Activated CD4-positive, alpha-beta T cell treated with anti-CD3 and anti-CD28 coated beads for 1 hour (primary cell): ENCODE data around the gene HAND1.
A peak's percentile ranks its signal among the peaks of the same experiment; 100 is the strongest.

Source experiments
- DNase-seq: peaks from one replicate; pipeline ENCODE4 v3.0.0-alpha.2; 2020

The HAND1 gene

DNA sequence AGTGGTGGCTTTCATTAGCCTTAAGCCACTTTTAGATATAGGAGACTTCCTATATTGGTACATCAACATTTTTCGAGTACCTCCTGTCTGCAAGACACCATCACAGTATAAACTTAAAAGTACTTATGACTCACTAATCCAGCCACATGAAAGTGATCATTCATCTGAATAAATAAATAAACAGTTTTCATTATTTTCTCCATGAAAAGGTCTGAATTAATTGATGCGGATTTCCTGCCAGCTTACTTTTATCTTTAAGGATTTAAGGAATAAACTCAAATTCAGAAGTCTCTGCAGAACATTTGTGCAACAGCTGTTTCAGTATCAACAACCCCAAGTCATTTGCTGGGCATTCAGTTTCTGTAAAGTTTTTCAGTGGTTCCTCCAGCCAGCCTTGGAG, 28.2 kb downstream of the HAND1 start:
- no peak for DNase-seq

DNA sequence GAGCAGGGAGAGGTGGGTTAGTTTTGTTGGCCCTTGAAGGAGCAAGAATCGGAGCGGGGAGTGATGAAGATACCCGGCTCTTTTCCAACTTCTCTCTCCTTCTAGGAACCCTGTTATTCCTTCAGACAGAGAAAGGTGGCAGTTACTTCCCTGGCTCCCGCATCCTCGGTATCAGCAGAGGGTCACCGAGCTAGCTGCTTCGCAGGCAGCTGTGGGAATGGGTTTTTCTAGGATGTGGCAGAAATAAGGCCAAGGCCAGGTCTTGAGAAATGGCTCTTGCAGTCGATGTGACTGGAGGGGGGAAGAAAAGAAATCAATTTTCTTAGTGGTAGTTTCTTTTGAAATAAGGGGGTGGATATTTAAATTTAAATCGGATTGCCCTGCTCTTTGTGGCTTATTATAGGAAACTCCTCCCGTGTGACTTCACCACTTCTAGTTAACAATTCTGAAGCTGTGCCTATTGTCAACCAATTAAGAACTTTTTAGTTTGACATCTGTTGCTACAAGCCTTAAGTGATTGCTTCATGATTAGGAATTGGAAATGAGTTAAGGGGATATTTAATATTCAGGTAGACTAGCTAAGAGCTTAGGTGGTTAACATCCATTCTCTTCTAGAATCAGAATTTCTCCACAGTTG, 30.8 kb downstream of the HAND1 start:
- DNase-seq, result no peak

DNA sequence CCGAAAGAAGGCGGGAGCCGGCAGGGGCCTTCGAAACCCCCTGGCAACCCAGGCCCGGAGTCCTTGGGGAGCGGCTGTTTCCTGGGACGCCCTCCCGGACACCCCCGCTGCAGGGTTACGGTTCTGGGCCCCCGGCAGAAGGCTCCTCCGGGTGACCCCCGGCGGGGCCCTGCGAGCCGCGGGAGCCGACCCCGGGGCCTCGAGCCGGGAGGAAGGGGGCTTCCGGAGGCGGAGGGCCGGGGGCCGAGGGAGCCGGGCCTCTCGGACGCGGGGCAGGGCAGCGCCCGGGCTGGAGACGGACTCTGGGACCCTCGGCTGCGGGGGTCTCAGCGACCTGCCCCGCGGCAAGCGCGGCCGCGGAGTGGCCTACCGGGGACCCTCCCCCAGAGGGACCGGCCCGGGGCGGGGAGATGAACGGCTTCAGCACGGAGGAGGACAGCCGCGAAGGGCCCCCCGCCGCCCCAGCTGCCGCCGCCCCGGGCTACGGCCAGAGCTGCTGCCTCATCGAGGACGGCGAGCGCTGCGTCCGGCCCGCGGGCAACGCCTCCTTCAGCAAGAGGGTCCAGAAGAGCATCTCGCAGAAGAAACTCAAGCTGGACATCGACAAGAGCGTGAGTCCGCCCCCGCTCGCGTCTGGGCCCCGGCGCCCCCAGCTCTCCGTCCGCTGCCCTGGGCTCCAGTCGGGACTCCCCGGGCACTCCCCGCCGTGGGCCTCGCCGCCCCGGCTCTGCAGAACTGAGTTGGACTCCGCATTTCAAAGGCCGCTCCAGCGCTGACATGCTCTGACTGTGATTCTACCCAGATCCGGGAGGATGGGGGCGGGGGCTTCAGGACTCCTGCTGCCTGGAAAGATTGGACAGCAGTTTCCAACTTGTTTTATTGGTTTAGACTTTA, 31.6 kb downstream of the HAND1 start:
- peak; percentile 13 for DNase-seq

DNA sequence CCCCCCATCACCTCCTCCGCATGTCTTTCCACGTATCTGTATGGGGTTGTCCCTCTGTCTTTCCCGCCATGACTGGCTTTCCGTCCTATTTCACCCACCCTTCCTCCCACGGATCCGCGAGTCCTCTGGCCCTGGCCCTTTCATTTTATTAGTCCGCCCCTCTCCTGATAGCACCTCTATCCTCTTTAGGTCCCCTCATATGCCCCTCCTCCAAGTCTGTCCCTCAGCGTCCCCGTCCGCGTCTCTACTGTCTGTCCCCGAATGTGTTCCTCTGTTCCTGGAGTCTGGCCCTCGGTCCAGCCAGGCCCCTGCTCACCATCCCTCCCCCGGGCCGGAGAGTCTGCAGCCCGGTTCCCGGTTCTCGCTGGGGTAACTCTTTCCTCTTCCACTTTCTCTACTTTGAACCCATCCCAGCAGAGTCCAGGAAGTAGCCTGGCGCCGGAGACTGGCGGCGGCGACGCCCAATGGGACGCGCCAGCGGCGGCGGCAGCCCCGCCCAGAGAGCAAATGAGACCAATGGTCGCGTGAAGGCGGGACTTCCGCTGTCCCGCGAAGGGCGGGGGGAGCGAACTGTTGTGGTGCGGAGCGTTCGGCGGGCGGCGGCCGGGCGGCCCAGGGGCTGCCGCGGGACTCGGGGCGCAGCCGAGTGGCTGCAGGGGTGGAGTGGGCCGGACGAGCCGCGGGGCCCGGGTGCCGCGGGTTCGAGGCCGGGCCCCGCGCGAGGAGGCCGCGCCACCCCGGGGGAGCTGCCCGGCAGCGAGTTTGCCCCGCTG, 32.4 kb downstream of the HAND1 start, which contains the start of gene SAP30L:
Gene SAP30L, plus strand, starts transcription at position 576 of the 773 bp plus-strand sequence. CDS start 608 bp downstream, outside the sequence.
- peak; percentile 93 for DNase-seq

DNA sequence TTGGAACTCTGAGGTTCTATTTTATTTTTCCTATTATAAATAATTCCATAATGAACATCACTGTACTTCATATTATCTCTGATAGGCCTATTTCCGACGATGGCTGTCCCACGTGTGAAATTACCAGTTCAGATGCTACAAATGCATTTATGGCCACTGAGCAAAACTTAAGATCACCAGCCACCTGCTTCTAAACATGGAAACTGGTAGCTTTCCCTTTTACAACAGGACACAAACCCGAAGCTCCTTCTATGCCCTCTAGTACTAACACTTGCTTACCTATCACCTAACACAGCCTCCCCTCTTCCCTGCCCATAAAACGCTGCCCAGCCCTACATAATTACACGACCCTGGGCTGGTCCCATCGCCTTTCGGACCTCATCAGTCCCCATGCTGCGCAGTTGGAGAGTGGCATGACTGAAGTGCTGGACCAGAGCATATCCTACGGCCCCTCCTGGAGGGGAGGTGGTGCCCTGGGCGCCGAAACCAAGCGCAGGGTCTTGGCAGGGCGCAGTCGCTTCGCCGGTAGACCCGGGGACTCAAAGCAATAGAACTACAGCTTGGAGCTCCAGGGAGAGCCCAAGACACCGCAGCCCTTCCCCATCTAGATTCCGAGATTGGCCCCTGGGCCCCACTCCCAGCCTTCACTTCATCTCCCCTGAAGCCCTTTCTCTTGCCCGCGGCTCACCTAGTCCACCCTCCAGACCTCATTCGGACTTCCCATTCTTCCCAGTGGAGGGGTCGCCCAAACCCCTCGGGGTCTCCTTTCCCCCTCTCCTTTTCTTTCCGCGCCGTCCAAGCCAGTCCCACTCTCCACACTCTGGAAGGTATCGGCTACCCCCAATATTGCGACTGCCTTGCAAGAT, 33.2 kb downstream of the HAND1 start:
- DNase-seq, result no peak

DNA sequence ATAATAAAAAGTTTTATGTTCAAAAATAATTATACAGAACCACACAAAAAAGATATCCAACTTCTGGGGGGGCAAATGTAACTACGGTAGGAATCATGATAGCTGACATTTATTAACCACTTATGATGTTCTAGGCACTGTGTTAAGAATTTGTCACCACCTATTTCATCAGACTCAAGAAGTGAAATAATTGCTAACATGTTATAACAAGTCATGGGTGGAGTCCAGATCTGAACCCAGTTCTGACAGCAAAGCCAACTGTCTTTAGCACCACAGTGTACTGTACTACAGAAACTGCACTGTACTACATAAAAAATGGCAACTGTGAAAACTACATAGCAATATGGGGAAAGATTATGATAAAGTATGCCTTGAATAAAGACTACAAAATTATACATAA, 35.2 kb downstream of the HAND1 start:
- no peak for DNase-seq

DNA sequence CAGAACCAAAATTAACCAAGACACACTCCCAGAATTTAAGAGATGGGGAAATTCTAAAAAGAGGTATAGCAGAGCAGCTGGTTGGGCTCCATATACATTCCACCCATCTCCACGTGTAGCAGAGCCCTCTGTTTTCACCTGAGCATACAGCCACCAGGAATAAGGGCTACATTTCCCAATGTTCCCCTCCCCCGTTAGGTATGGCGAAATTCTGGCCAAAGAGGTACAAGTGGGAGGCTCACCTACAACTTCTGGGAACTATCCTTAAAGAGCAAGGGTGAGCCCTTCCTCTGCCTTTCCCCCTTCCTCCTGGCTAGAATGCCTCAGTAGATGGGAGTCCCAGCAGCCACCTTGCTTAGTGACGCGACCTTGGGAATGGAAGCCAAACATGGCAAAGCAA, 37.5 kb downstream of the HAND1 start:
- no peak for DNase-seq

DNA sequence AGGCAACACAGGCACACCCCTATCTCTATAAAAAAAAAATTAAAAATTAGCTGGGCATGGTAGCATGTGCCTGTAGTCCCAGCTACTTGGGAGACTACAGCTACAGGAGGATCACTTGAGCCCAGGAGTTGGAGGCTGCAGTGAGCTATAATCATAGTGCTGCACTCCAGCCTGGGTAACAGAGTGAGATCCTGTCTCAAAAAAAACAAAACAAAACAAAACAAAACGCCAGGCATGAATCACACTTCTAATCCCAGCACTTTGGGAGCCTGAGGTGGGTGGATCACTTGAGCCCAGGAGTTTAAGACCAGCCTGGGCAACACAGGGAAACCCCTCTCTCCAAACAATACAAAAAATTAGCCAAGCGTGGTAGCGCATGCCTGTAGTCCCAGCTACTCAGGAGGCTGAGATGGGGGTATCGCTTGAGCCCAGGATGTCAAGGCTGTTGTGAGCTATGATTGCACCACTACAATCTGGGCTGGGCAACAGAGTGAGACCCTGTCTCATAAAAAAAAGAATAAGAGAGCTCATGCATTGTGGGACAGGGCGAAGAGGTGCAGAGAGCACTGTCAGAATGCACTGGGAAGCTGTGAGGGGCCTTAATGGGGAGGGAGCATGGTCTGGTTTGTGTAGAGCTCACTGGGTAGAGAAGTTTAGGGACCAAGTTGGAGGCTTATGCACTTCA, 40.6 kb downstream of the HAND1 start:
- DNase-seq, result no peak

DNA sequence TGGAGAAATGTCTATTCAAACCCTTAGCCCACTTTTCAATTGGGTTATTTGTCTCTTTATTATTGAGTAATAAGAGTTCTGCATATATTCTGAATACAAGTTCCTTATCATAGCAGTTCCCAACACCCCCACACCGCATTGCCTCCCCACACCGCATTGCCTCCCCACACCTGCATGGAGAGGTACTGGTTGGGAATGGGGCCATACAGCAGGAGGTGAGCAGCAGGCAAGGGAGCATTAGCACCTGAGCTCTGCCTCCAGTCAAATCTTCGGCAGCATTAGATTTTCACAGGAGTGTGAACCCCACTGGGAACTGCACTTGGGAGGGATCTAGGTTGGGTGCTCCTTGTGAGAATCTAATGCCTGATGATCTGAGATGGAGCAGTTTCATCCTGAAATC, 42.8 kb downstream of the HAND1 start:
- no peak for DNase-seq

DNA sequence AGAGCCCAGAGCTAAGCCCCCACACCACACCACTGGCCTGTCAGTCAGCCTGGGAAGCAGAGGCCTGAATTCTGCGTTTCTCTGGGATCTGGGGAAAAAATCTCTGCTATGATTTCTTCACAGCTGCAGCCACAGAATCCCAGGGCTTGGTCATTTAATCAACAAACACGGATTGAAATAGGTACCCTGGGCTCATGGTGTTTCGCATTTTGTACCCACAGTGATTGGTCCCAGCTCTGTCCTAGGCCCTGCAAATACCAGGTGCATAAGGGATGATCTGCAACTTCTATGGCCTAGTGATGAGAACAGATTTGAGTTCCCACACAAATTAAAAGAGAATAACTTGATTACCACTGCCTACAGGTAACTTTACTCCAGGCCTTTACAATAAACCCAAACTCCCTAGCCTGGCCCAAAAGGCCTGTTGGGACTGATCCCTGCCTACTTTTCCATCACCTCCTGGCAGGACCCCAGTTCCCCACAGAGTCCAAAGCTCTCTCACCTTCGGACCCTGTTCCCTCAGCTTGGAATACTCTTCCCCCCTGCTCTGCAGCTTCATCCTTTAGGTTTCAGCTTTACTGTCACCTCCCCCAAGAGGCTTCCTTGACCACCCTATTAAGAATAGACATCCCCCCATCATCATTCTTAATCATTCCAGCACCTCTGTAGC, 46.9 kb downstream of the HAND1 start:
- DNase-seq, result no peak

DNA sequence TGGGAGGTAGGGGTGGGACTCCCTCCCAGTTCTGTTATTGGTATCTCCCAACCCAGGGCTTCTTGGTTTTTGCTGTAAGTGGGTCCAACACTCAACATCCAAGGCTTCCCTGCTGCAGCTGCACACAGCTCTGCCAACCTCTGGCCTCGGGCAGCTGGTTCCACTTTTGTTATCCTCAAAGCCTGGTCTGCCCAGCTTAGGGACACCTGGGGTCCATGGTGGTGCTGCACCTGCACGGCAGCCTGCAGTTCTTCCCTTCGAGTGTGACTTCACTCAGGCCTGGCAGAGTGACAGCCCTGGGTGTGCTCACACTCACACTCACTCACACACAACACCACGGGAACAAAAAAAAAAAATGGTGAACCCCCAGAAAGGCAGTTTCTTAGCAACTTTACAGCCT, 47.6 kb downstream of the HAND1 start:
- DNase-seq, result no peak

DNA sequence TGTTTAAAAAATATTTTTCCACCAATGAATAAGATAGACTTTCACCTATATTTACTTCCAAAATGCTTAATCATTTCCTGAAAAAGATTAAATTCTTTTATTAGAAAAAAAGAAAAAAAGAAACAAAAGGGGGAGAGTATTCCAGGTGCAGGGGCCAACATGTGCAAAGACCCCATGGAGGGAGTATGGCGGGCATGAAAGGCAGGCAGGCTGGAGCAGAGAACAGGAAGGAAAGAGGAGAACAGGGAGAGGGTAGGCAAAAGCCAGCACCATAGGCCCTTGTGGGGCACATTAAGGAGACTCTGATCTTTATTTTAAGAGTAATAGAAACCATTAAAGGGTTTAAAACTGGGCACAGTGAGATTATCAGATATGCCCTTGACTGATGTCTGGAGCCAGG, 48.7 kb downstream of the HAND1 start:
- no peak for DNase-seq

DNA sequence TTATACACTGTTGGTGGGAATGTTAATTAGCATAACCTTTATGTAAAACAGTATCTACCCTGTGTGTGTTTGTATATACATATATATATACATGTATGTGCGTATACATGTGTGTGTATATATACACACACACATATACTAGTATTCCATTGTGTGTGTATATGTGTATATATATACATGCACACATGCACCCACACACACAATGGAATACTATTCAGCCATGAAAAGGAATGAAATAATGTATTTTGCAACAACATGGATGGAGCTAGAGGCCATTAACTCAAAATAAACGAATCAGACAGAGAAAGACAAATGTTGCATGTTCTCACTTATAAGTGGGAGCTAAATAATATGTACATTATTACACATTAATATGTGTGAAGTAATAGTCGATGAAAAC, 49.8 kb downstream of the HAND1 start:
- DNase-seq, result no peak
